HG03066 (cell line): Measurements from ENCODE around the gene ROBO2.

Source experiments
- ATAC-seq: cut with Tn5 transposase; IDR thresholded peaks from one replicate; pipeline ENCODE4 v1.9.1; 2021; ENCODE audit warnings: low read depth; ENCODE audit not compliant: unreplicated experiment

The ROBO2 gene

GRCh38 chr3:77320514-77320913, 280.6 kb downstream of the ROBO2 start:
- no peak for ATAC-seq

DNA sequence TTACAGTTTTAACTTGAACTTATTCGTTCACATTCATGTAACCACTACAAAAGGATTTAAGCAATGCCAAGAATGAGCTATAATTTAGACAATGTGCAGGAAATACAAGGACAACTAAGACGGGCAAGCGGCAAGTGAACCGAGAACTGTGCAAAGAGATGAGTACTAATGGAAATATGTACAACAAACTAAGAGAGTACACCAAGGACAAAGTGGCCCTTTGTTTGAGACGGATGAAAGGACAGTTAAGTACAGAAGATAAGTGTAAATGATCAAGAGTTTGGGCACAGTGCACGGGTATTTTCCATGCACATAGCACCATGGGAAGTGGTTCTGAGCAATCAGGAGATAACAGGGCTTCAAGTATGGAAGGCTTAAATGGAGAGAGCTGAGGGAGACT, 281.7 kb downstream of the ROBO2 start:
- ATAC-seq = no peak

GRCh38 chr3:77323626-77324025, 283.7 kb downstream of the ROBO2 start:
- no peak for ATAC-seq

DNA sequence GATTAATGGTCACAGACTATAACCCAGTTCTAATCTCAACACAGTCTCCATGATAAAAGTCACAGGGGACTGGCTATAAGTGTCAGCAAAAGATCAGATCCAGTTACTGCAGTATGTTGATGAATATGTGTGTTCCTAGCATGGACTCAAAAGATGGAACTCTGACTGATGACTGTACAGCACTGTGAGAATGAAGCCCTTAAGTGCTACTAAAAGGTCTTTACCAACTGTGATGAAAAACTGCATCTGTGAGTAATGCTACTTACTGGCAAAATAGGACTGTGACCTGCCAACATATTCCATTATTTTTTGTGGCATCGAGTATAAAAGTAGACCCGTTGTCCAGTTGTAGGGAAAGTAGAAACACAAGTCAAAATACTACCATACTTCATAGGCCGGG, 284.2 kb downstream of the ROBO2 start:
- ATAC-seq = no peak

- no peak for ATAC-seq
Observed at GRCh38 chr3:77325280-77325679, 285.4 kb downstream of the ROBO2 start.

- ATAC-seq = no peak
Observed at GRCh38 chr3:77325702-77326101, 285.8 kb downstream of the ROBO2 start.

- no peak for ATAC-seq
Observed at GRCh38 chr3:77326586-77326985, 286.7 kb downstream of the ROBO2 start.

- ATAC-seq = no peak
Observed at GRCh38 chr3:77328690-77329089, 288.8 kb downstream of the ROBO2 start.

DNA sequence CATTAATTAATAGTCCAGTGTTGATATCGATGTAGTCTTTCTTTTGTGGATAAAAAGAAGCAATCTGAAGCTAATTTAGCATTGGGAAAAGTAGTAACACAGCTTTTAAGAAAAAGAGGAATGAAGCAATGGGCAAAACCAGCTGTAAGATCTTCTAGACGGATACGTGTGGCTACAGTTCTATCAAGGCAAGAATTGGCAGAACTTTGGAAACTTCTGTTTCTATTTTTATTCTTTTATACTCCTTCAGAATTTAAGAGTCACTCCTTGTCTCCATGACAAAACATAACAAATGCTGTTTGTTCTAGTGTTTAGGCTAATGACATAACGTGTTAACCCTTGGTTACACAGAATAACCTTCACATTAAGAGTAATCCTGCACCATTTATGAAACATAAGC, 289.2 kb downstream of the ROBO2 start:
- no peak for ATAC-seq

GRCh38 chr3:77338195-77338594, 298.3 kb downstream of the ROBO2 start:
- ATAC-seq = no peak

- ATAC-seq = no peak
Observed at GRCh38 chr3:77342027-77342426, 302.1 kb downstream of the ROBO2 start.

GRCh38 chr3:77342688-77343087, 302.8 kb downstream of the ROBO2 start:
- no peak for ATAC-seq

DNA sequence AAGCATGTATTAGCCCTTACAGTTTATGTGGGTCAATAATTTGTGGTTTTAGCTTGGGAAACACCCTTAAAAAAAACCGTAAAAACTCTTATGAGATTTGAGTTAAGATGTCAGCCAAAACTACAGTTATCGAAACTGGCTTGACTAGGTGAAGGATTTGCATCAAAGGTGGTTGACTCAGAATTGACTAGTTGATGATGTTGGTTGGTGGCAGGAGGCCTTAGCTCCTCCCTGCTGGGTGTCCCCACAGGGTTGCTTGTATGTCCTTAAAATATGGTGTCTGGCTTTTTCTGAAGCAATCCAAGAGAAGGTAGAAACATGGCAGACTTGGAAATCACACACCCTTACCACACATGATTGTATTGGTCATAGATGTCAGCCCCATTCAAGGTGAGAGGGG, 305.1 kb downstream of the ROBO2 start:
- ATAC-seq = no peak

DNA sequence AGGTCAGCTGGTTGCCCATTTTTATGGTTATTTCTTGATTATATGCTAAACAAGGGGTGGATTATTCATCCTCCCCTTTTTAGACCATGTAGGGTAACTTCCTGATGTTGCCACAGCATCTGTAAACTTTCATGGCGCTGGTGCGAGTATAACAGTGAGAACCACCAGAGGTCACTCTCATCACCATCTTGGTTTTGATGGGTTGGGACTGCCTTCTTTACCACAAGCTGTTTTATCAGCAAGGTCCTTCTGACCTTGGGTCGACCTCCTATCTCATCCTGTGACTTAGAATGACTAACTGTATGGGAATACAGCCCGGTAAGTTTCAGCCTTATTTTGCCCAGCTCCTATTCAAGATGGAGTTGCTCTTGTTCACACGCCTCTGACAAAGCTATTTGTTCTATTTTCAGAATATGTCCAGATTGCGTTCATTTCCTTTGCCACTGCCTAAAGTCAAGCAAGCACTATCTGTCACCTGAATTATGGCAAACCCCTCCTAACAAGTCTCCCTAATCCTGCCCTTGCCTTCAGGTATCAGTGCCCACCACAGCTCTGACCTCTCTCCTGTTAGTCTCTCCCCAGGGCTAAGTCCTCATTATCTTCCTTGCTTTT, 308.5 kb downstream of the ROBO2 start:
- no peak for ATAC-seq

GRCh38 chr3:77354958-77355357, 315.1 kb downstream of the ROBO2 start:
- ATAC-seq = no peak

GRCh38 chr3:77362936-77363335, 323.0 kb downstream of the ROBO2 start:
- ATAC-seq = no peak

DNA sequence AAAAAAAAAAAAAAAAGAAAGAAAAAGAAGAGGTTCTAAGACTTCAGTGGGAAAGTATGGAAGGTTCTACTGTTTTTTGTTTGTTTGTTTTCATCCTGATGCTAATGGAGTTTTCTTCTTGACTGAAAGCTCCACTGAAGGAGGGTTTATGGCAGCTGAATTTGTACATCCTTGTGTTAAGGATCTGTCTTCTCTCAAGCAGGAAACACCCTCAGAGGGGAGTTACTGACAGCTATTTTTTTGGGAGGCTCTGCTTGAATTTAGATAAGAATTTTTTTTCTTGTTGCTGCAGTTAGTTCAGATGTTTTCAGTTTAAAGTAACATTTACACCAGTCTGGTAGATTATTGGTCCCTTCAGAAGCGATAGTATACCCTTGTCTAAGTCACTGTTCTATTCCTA, 325.3 kb downstream of the ROBO2 start:
- no peak for ATAC-seq

DNA sequence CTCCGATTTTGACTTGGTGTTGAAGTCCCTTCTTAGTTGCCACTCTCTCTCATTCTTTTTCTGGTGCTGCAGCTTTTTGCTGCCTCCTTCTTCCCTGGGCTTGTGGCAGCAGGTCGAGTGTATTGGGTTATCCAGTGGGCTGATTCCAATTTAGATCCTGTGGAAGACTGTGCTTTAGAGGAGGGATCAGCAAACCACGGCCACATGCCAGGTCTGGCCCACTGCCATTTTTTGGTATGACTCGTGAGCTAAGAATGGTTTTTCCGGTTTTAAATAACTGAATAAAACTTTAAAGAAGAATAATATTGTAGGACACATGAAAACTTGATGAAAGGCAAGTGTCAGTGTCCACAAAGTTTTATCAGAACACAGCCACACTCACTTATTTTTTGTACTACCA, 330.5 kb downstream of the ROBO2 start:
- ATAC-seq = no peak

DNA sequence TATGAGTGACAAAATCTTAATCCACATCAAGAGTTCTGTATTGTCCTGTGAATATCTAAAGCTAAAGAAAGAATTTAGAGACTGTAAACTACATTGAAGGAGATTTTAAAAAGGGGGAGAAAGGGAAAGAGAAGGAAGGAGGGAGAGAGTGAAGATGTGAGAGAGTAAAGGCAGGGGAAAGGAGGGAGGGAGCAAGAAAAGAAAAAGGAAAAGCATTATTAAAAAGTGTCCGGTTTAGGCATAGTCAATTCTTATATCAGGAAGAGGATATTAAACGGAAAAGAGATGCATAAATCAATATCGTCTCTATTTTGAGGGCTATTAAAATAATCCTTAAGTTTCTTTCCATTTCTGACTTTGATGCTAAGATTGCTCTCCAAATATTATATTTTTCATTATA, 332.1 kb downstream of the ROBO2 start:
- no peak for ATAC-seq

DNA sequence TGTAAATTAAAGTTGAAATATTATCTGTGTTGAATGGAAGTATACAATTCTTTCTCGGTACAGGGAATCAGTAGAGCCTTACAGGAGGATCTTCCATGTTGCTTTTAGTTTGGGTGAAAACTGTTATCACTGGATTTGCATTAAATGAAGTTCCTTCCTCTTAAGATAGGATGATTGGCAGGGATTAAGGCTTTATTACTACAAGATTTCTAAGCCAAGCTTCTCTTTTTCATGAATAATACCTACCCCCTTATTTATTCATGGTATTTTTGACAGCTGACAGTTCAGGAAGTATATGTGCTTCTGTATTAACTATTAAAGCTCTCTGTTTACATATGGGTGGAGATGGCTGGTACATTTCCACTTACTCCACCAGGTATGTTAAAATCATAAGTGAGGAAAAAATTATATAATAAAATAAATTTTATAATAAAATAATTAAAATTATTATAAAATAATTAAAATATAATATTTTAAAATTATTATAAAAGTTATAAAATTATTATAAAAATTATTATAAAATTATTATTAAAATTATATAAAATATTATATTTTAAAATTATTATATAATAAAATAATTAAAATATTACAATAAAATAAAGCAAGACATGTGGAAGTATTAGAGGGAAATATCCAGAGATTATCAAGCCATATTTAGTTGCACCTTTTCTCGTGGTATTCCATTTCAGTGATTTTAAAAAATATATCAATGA, 332.9 kb downstream of the ROBO2 start:
- no peak for ATAC-seq

GRCh38 chr3:77373619-77374018, 333.7 kb downstream of the ROBO2 start:
- no peak for ATAC-seq

- ATAC-seq = no peak
Observed at GRCh38 chr3:77376511-77376910, 336.6 kb downstream of the ROBO2 start.

GRCh38 chr3:77377717-77378116, 337.8 kb downstream of the ROBO2 start:
- ATAC-seq = no peak
